T47D (cell line): ENCODE data around the gene SEMA5A.

ENCODE experiments used
- DNase-seq, 2 experiments: peaks; one replicate each; pipeline versions ENCODE4 v3.0.0 to v3.0.0-alpha.2; 2011 to 2012; ENCODE audit warnings: low read depth in 1 of 2, low spot score in 1 of 2
- JUND ChIP-seq: IDR thresholded peaks from 2 replicates; pipeline ENCODE4 v1.6.1; 2012; ENCODE audit warnings: low read depth
- in situ Hi-C: cut with HindIII; loops from 2 replicates; pipeline ENCODE4 v1.10.0; 2016; ENCODE audit warnings: low sequenced_read_pairs, low pct_unique_long_range_greater_than_20kb

Gene SEMA5A

GRCh38 chr5:9054821-9055589 lies 490.9 kb downstream of the SEMA5A start:
- no peak for TF ChIP-seq JUND
- in situ Hi-C loops = no loop called here
- DNase-seq = no peak

- in situ Hi-C loops = no loop called here
- no peak for DNase-seq
- TF ChIP-seq JUND = no peak
Observed at GRCh38 chr5:9054322-9054721, 491.6 kb downstream of the SEMA5A start.

GRCh38 chr5:9052421-9052820 lies 493.5 kb downstream of the SEMA5A start:
- in situ Hi-C loops = no loop called here
- no peak for TF ChIP-seq JUND

GRCh38 chr5:9051779-9052178 lies 494.1 kb downstream of the SEMA5A start:
- in situ Hi-C loops = no loop called here
- TF ChIP-seq JUND = no peak
- DNase-seq = no peak

More at GRCh38 chr5:9052421-9052820, 493.5 kb downstream of the SEMA5A start:
- DNase-seq = no peak

- DNase-seq = no peak
- in situ Hi-C loops = no loop called here
- TF ChIP-seq JUND = no peak
Observed at GRCh38 chr5:9047932-9048331, 497.9 kb downstream of the SEMA5A start.

- DNase-seq = no peak
- in situ Hi-C loops = no loop called here
- no peak for TF ChIP-seq JUND
Observed at GRCh38 chr5:9046756-9047481, 499.0 kb downstream of the SEMA5A start.

GRCh38 chr5:9045946-9046345 lies 499.9 kb downstream of the SEMA5A start:
- no peak for TF ChIP-seq JUND
- in situ Hi-C loops = no loop called here

GRCh38 chr5:9042241-9042640 lies 503.6 kb downstream of the SEMA5A start:
- TF ChIP-seq JUND = no peak
- no peak for DNase-seq
- in situ Hi-C loops = no loop called here

More at GRCh38 chr5:9045946-9046345, 499.9 kb downstream of the SEMA5A start:
- DNase-seq = no peak

GRCh38 chr5:9040475-9040874 lies 505.4 kb downstream of the SEMA5A start:
- TF ChIP-seq JUND = no peak
- no peak for DNase-seq
- in situ Hi-C loops = no loop called here

- TF ChIP-seq JUND = no peak
- in situ Hi-C loops = no loop called here
Observed at GRCh38 chr5:9037048-9037447, 508.8 kb downstream of the SEMA5A start.

GRCh38 chr5:9035346-9035745 lies 510.5 kb downstream of the SEMA5A start:
- no peak for DNase-seq
- TF ChIP-seq JUND = no peak
- in situ Hi-C loops = no loop called here

More at GRCh38 chr5:9037048-9037447, 508.8 kb downstream of the SEMA5A start:
- DNase-seq = no peak

GRCh38 chr5:9034649-9035048 lies 511.2 kb downstream of the SEMA5A start:
- TF ChIP-seq JUND = no peak
- no peak for DNase-seq
- in situ Hi-C loops = no loop called here

- TF ChIP-seq JUND = no peak
- no peak for DNase-seq
- in situ Hi-C loops = no loop called here
Observed at GRCh38 chr5:9033524-9033923, 512.4 kb downstream of the SEMA5A start.
